NCI-H82 (cell line): Measurements from ENCODE around the gene KLF7.

Source experiments
- DNase-seq: peaks from one replicate; lab custom pipeline; 2025; lab: John Stamatoyannopoulos, UW

The KLF7 gene

GRCh38 chr2:207165121-207166038 lies at the start of gene KLF7:
Gene KLF7, minus strand, starts transcription at chr2:207165948. Its CDS starts 380 bp downstream, at chr2:207165568.
- DNase-seq: peak; percentile 70

DNA sequence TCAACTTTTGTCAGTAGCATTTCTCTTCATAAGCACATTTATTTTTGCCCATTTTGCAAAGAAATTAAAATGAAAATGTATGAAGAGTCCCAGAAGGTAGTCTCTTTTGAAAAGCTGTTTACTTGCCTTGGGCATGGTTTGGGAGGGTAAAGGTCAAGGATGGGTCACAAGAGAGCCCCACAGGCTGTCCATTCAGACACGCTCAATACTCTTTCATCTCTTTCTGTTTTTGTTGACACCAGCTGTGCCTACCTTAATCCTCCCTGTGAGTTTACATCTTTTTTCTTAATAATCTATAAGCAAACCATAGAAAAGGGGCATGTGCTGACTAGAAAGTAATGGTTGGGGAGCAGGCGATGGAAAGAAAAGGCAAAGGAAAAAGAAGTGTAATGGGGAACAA lies 49.6 kb upstream of the KLF7 start:
- DNase-seq: no peak

DNA sequence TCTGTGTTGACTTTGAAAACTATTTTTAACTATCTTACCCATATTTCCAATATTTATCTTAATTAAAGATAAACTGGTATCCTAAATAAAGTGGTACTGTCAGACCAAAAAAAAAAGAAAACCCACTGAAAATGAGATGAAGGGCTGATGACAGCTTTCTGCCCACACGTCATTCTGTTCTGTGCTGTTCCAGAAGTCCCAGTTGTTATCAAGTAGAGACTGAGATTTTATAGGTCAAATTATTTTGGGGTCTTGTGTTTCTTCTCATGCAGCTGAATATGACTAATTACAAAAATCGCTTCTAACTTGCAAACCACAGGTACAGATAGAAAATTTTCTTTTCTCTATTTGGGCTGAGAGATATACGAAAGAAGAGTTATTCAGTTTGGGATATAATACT lies 48.7 kb upstream of the KLF7 start:
- DNase-seq: no peak

DNA sequence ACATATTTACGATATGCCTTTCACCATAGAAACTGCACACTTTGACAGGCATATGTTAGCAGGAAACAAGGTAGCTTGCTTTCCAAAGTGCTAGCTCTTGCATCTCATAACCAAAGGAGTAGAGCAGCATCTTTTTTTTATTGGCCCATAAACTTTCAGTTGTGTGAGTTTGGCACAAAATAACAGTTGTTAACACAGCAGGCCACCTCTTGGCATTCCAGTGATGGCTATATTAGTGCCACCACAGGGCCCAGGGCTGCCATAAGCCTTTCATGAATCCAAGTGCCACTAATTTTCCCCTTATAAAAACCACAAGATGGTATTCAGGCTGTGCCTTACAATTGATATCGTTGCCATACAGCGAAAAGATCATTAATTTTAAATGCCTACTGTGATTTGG lies 40.3 kb upstream of the KLF7 start:
- DNase-seq: no peak

DNA sequence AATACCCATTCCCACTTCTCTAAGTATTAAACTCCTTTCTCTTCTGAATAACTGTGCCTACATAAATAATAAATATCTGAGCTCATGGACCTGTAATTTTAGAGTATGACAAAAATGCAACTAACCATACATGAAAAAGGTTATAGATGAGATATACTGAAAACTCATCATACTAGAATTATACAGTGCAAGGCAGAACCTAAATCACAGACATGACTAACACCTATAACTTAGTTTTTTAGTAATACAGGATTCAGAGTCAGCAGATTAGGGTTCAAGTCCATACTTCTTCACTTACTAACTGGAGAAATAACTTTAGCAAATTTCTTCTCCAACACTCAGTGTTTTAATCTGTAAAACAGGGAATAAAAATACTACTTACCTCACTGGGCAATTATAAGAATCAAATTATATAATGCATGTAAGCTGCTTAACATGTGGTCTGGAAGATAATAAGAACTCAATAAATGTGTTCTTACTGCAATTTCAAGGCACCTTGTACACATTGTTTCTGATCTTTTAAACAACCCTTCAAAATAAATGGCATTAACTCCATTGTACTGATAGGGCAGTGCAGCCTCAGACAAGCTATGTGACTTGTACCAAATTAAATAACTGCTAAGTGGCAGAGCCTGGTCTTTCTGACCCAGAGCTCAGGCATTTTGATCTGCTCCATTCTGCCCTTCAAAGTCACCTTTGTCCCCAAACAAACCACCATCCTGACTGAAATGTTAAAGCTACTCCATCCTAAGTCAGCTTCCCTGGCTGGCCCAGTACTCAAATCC lies 39.6 kb upstream of the KLF7 start:
- no peak for DNase-seq

GRCh38 chr2:207203056-207203455 lies 37.3 kb upstream of the KLF7 start:
- peak; percentile 50 for DNase-seq

GRCh38 chr2:207202645-207203044 lies 36.9 kb upstream of the KLF7 start:
- no peak for DNase-seq

GRCh38 chr2:207201416-207201815 lies 35.7 kb upstream of the KLF7 start:
- DNase-seq: no peak

- DNase-seq: no peak
Observed at GRCh38 chr2:207200136-207200535, 34.4 kb upstream of the KLF7 start.

GRCh38 chr2:207194028-207194427 lies 28.3 kb upstream of the KLF7 start:
- DNase-seq: no peak

DNA sequence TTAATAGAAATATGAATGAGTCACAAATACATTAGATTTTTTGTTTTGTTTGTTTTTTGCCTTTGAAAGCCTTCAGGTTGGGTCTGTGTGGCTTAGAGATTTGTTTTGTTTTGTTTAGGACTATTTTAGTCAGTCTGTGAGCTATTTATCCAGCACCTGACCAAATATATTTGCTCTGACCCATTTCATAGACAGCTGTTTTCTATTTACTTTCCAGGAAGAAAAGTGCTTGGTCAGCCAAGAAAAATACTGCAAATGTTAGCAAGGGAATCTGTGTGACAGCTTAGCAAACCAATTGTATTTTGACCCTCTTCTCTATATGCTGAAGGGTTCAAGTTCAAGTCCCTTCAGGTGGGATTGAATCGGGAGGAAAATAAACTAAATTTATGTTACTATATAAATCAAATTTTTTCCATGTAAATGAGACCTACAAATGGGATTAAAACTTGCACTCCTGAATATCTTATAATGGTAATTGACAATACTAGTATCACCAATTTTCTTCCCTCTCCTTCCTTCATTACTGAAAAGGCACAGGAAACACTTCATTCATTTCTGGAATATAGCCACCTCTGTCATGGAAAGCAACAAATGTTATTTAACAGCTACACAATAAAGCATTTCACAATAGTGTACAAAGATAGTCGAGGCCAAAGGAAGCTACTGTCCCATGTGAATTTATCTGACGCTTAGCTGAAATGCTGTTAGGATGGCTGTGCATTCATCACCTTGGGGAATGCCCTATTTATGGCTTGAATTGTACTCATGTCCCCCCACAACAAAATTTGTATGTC lies 23.1 kb upstream of the KLF7 start:
- DNase-seq: no peak

DNA sequence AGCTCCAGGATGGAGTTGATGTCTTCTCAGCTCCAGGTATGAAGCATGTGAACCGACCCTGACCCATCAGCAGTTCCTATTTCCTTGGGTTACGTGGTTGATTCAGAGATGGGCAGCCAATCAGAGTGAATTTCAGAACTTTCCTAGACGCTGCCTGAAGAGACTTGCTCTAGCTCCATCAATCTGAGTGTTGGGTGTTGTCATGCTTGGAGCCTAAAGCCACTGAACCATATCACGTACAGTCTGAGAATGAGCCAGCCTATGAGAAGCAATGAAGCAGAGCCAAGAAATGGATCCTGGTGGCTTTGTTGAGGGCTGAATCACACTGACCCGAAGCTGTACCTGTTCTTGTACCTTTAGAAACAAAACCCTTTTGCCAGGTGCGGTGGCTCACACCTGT lies 19.6 kb upstream of the KLF7 start:
- no peak for DNase-seq

DNA sequence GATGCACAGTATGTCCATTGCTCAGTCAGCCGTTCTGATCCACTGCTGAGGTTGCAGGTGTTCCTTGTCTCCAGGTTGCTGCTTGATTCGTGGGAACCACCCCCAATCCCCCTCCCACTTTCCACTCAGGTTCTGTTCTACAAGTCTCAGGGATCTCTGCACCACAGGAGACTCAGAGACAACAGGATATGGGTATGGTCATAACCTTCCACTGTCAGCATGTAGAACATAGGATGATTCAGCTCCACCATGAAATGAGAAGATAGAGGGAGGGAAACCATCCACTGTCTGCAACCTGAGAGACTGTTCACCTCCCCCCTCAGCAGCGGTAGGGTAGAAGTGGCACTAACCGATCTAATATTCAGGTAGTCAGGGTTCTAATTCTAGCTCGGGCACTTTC lies 19.0 kb upstream of the KLF7 start:
- DNase-seq: no peak

GRCh38 chr2:207184348-207184747 lies 18.6 kb upstream of the KLF7 start:
- no peak for DNase-seq

DNA sequence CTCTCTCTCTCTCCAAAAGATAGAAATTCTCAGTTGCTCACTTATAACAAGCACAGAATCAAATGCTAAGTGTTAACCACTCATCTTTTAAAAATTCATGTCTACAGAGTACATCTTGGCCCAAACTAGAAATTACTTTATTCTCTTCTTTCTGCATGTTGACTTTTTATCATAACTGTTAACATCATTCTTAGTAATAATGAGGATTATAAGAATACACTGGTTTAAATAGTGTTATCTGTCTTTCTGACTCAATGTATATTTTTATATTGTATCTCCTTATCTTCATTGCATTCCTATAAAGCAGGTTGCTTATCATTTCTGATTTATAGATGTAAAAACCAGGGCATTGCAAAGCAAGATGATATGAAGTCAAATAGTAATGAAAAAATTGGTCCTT lies 17.8 kb upstream of the KLF7 start:
- DNase-seq: no peak

- no peak for DNase-seq
Observed at GRCh38 chr2:207182911-207183310, 17.2 kb upstream of the KLF7 start.

DNA sequence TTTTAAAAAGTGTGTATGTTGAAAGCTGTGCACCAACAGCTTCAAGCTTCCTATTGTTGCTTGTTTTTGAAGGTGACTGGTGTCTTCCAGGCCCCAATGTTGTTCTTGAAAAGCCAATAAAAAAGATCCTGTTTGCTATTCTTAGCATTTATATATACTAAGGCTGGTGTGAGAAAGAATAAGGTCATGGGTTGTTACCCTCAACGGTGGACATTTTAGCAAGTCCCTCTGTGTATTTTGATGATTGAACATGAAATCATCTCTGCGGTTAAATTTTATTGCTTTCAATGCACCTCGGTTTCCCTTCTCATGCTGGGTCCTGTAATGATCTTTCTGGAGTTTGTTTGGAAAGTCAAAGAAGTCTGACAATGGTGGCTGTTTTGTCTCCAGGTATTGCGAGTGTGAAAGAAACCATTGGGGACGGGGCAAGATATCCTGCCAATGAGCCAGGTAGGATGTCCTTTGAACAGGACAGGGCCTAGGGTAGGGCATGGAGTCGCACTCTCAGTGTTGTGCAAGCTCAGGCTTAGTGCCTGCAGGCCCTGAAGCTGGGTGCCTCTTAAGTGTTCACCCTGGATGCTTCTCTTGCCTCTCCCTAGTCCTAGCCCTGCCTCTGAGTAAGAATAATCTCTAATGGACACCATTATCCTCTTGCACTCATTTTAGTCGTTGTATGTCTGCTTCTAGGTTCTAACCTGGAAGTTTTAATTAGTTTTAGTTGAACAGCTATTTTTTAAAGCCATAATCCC lies 16.0 kb upstream of the KLF7 start:
- DNase-seq: no peak

DNA sequence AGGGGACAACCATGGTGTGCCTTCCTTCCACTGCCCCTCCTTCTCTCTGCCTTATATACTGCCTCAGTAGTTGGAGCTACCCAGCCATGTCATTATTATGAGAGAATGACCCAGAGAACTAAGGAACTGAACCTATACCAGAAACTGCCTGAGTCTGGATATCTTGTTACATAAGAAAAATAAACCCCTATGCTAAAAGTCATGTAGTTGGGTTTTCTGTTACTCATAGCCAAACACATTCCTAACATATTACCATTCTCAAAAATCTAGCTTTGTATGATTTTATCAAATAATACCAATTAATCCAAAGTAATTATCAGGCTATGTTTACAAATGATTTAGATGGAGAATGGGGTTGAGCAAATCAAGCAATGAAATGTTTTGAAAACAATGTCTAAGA lies 15.0 kb upstream of the KLF7 start:
- DNase-seq: no peak

DNA sequence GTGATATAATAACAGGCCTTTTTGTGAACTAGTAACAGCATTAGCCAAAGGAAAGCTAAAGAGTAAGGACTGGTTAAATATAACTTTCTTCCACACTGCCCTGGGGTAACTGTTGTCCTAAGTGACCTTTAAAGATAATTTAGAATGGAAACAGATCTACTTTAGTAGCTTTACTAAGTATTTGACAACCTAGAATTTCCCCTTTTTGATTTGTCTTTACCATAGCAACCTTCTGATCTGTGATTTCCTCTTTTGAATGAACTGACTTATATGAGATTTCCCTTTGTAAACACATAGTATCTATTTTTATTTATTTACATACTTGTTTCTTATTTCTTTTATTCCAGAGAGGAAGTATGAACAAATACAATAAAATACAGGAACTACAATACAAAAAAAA lies 10.5 kb upstream of the KLF7 start:
- DNase-seq: no peak

DNA sequence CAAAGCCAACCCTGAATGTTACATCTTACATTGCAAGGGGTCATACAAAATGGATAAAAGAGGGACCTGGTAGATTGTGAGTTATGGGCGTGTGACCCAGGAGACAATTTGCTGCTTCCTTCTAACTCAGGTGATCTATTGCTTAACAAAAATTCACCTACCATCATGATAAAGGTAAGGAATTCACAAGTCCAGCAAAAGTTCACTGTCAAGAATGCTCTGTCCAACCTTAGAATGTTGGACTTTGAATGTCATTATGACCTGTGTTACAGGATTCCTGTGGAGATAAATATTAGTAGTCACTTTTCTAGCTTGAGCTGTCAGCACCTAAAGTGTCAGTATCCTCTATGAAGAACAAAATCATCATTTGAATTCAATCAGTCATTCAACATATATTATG lies 7.9 kb upstream of the KLF7 start:
- no peak for DNase-seq

DNA sequence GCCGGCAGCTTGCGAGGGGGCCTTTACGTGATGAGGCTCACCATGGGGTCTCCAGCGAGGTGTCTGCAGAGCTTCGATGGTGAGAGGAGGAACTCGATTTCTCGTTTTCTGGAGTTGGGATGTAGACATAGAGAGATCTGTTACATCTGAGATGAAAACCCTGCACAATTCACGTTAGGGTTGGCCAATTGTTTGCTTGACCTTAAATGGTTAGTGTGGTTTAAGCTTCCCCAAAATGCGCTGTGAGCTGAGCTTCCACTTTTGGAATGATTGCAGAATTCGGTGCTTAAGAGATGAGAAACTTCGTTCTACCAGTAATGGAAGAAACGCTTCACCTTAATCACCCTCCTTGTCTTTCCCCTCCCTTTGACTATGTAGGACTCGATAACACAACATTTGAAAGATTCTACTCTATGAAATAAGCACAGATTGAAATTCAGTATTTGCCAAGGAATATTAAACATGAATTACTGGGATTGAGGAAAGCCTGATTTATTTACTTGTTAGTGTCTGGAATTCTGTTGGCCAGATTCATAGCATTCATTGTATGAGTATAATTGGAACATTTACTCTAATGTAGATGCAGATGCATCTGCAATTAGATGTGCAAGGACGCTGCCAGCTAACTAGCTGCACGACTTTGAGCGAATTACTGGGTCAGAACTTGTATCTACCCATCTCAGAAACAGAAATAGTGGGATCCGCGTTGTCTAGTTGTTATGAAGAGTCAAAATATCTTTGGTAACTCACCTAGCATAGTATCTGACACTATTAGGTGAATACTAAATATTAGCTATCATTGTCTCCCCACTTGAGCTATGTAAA lies 1.6 kb upstream of the KLF7 start:
- DNase-seq: no peak
